ENCODE data around the gene ZYG11B.
"Not testable (repeated sequence)": the region's sequence is repeated elsewhere in the genome, so short reads cannot be mapped to it uniquely, and the experiment has no call there.

ZYG11B gene

DNA sequence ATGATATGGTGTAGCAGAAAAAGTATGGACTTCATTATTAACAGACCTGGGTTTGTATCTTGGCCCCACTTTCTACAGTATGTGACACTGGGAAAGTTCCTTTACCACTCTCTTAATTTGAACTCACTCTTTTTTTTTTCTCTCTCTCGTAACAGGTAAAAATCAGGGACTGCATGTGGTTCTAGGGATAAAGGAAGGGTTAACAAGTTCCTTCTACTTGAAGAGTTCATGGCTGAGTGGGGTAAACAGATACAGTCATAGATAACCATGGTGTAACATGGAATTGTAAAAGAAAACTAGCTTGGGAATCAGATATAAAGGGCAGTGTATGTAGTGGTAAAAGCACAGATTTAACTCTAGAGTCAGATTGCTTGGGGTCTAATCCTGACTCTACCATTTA is 21.2 kb downstream of the ZYG11B start:
- no peak overlapping the region for H3K9ac ChIP-seq (ENCODE audit: low read length)
- no peaks in the 10 kb centered on the region for H4K20me1 ChIP-seq (ENCODE audit: insufficient read depth, low read length)
- H3K4me1 ChIP-seq (ENCODE audit: low read length), result no peaks in the 10 kb centered on the region
- no peaks in the 10 kb centered on the region for H3K9me3 ChIP-seq (replicated peaks; ENCODE audit: insufficient read depth, low read length)
- no peak overlapping the region for H2AFZ ChIP-seq (ENCODE audit: low read length)
- TF ChIP-seq EZH2 (optimal IDR thresholded peaks at IDR 0.05; ENCODE audit: low read depth, low read length), result no peak
- no peak for TF ChIP-seq EZH2phosphoT487 (IDR thresholded peaks at IDR 0.05; ENCODE audit: low read length)
- no peak for TF ChIP-seq CTCF (IDR thresholded peaks at IDR 0.05; ENCODE audit: low read length)
- H3K4me2 ChIP-seq (ENCODE audit: low read depth, low read length), result no peak overlapping the region
- no peaks in the 10 kb centered on the region for H3K36me3 ChIP-seq (replicated peaks; ENCODE audit: insufficient read depth, low read length)
- 0 out of 2 replicates have a peak, but pooled peaks cover 6% of the 10 kb centered on the region for H3F3A ChIP-seq (ENCODE audit: insufficient read depth, low read length)
- H3K27me3 ChIP-seq (replicated peaks; ENCODE audit: insufficient read depth, low read length), result no peaks in the 10 kb centered on the region
- H3K4me3 ChIP-seq (ENCODE audit: low read length), result no peak overlapping the region
- H3K9me2 ChIP-seq (replicated peaks; ENCODE audit: insufficient read depth, low read length), result no peaks in the 10 kb centered on the region
- H3K27ac ChIP-seq (ENCODE audit: low read length), result no peak overlapping the region
- DNase-seq, result no peak
- H3K79me2 ChIP-seq (ENCODE audit: low read length), result 0 out of 2 replicates have a peak, but pooled peaks cover 3% of the 10 kb centered on the region

- Histone ChIP-seq H3K4me1 (ENCODE audit: low read length) (no peaks in the 10 kb centered on the region), H3K9me2 (replicated peaks; ENCODE audit: insufficient read depth, low read length) (no peaks in the 10 kb centered on the region), H3K4me3 (ENCODE audit: low read length) (no peak overlapping the region), H3K27ac (ENCODE audit: low read length) (no peak overlapping the region), H4K20me1 (ENCODE audit: insufficient read depth, low read length) (no peaks in the 10 kb centered on the region), H3K9me3 (replicated peaks; ENCODE audit: insufficient read depth, low read length) (no peaks in the 10 kb centered on the region), H3K4me2 (ENCODE audit: low read depth, low read length) (no peak overlapping the region), H3K79me2 (ENCODE audit: low read length) (0 out of 2 replicates have a peak, but pooled peaks cover 3% of the 10 kb centered on the region), H3F3A (ENCODE audit: insufficient read depth, low read length) (0 out of 2 replicates have a peak, but pooled peaks cover 6% of the 10 kb centered on the region), H2AFZ (ENCODE audit: low read length) (no peak overlapping the region), H3K36me3 (replicated peaks; ENCODE audit: insufficient read depth, low read length) (no peaks in the 10 kb centered on the region), H3K9ac (ENCODE audit: low read length) (no peak overlapping the region), H3K27me3 (replicated peaks; ENCODE audit: insufficient read depth, low read length) (no peaks in the 10 kb centered on the region)
- TF ChIP-seq EZH2 (optimal IDR thresholded peaks at IDR 0.05; ENCODE audit: low read depth, low read length), result no peak
- TF ChIP-seq EZH2phosphoT487 (IDR thresholded peaks at IDR 0.05; ENCODE audit: low read length), result no peak
- 0 out of 2 replicates have a peak, but pooled peaks have one; percentile 11 for TF ChIP-seq CTCF (IDR thresholded peaks at IDR 0.05; ENCODE audit: low read length)
- DNase-seq, result no peak
Observed at GRCh38 chr1:52748119-52748518, 21.9 kb downstream of the ZYG11B start.

DNA sequence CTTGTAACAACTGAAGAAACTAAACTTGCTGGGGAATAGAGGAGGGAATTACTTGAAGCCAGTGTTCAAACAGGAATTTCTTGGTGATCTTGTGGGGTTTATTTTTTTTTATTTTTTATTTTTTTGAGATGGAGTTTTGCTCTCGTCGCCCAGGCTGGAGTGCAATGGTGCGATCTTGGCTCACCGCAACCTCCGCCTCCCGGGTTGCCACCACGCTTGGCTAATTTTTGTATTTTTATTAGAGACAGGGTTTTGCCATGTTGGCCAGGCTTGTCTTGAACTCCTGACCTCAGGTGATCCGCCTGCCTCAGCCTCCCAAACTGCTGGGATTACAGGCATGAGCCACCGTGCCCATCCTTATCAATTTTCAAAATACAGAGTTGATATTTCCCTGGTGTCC is 23.2 kb downstream of the ZYG11B start:
- not testable (repeated sequence) for DNase-seq; H3K9me2 ChIP-seq (replicated peaks; ENCODE audit: insufficient read depth, low read length)

GRCh38 chr1:52750139-52750538 is 23.9 kb downstream of the ZYG11B start:
- not testable (repeated sequence) for H3K36me3 ChIP-seq (replicated peaks; ENCODE audit: insufficient read depth, low read length); H3F3A ChIP-seq (ENCODE audit: insufficient read depth, low read length); H3K27ac ChIP-seq (ENCODE audit: low read length); H3K4me2 ChIP-seq (ENCODE audit: low read depth, low read length); DNase-seq; H3K4me1 ChIP-seq (ENCODE audit: low read length); H3K4me3 ChIP-seq (ENCODE audit: low read length); H3K9ac ChIP-seq (ENCODE audit: low read length); H4K20me1 ChIP-seq (ENCODE audit: insufficient read depth, low read length); H2AFZ ChIP-seq (ENCODE audit: low read length); H3K79me2 ChIP-seq (ENCODE audit: low read length); H3K27me3 ChIP-seq (replicated peaks; ENCODE audit: insufficient read depth, low read length); H3K9me2 ChIP-seq (replicated peaks; ENCODE audit: insufficient read depth, low read length); H3K9me3 ChIP-seq (replicated peaks; ENCODE audit: insufficient read depth, low read length)

More for the DNA sequence above, 23.2 kb downstream of the ZYG11B start:
- not testable (repeated sequence) for H3K9ac ChIP-seq (ENCODE audit: low read length); H3K4me1 ChIP-seq (ENCODE audit: low read length); H2AFZ ChIP-seq (ENCODE audit: low read length); H3K9me3 ChIP-seq (replicated peaks; ENCODE audit: insufficient read depth, low read length); H3K4me2 ChIP-seq (ENCODE audit: low read depth, low read length); H3F3A ChIP-seq (ENCODE audit: insufficient read depth, low read length); H3K36me3 ChIP-seq (replicated peaks; ENCODE audit: insufficient read depth, low read length); H3K27me3 ChIP-seq (replicated peaks; ENCODE audit: insufficient read depth, low read length); H3K4me3 ChIP-seq (ENCODE audit: low read length); H3K79me2 ChIP-seq (ENCODE audit: low read length); H4K20me1 ChIP-seq (ENCODE audit: insufficient read depth, low read length); H3K27ac ChIP-seq (ENCODE audit: low read length)
